Raji (cell line): ENCODE measurements around the gene ATP5F1D.

Experiments
- POLR2A ChIP-seq: IDR thresholded peaks from 2 replicates; pipeline ENCODE4 v1.6.1; 2011; ENCODE audit warnings: low read depth, low read length, control low read depth; ENCODE audit not compliant: insufficient read depth

The ATP5F1D gene

DNA sequence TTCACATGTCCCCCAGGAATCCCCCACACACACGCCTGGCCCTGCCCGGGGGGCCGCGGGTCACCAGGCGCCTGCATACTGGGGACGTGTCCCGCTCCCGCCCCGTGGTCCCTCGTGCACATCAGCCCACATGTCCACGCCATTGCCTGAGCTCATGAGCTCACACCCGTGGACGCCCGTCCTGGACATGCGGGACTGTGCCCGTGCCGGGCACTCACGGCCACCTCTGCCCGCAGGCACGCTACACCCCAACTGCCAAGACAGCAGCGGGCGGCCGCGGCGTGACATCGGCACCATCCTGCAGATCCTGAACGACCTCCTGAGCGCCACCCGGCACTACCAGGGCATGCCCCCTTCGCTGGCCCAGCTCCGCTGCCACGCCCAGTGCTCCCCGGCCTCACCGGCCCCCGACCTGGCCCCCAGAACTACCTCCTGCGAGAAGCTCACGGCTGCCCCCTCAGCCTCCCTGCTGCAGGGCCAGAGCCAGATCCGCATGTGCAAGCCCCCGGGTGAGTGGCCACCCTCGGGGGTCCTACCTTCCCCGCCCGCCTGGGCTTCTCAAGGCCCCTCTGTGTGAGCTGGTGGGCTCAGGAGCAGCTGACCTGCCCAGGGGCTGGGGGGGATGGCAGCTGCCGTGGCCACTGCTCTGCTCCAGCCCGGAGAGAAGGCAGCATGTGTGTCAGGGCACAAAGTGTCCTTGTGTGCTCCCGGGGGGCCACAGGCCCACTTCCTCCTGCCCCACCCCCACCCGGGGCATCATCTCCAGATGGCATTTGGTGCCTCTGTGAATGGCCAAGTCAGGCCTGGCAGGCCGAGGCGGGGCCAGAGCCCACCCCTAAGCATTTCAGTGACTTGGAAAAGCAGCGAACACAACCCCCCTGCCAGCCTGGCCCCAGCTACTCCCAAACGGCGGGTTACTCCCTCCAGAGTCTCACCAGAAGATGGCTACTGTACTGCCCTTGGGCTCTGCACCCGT lies 13.9 kb downstream of the ATP5F1D start:
- TF ChIP-seq POLR2A: no peak

DNA sequence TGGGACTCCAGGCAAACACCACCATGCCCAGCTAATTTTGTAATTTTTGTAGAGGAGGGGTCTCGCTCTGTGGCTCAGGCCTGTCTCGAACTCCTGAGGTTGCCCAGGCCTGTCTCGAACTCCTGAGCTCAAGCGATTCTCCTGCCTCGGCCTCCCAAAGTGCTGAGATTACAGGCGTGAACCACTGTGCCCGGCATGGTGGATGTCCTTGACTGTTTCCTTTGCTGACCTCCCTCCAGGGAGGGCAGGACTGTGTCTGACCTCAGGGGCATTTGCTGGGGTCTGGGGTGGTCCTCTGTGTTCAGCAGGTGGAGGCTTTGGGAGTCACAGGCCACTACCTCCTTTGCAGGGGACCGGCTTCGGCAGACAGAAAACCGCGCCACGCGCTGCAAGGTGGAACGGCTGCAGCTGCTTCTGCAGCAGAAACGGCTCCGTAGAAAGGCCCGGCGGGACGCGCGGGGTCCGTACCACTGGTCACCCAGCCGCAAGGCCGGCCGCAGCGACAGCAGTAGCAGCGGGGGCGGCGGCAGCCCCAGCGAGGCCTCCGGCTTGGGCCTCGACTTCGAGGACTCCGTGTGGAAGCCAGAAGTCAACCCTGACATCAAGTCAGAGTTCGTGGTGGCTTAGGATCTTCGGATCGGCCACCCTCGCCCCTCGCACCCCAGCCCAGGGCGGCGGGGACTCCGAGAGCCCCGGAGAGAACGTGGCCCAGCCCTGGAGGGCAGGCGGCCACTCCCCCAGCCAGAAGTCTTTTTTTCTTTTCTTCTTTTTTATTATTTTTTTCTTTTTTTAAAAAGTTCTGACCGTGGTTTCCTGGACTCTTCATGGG lies 15.3 kb downstream of the ATP5F1D start:
- no peak for TF ChIP-seq POLR2A

DNA sequence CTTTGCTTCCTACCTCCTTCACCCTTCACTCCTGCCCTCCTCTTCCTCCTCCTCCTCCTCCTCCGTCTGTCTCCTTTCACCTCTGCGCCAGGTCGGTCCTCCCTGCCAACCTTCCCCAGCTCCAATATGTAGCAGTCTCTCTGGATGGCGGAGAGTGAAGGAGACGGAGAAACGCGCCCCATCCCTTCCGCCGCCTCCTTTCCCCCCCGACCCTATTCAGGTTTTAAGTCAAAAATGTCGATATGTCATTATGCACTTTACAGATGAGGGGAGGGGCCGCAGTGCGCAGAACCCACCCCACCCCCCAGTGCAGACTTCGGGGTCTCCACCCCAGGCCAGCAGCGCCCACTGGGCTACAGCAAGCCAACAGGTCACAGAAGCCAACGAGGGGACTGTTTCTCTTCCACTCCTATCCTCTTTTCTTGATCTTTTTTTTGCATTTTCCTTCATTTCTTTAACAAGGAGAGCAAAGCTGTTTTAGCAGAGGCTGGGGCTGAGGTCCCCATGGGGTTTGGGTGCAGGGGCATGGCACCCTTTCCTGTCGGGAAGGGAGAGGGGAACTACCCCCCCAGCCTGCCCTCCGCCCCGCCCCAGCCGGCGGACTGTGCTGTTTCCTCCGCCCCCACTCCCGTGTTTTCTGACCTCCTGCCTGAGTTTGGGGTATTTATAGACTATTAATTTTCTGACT lies 16.1 kb downstream of the ATP5F1D start:
- TF ChIP-seq POLR2A: no peak

DNA sequence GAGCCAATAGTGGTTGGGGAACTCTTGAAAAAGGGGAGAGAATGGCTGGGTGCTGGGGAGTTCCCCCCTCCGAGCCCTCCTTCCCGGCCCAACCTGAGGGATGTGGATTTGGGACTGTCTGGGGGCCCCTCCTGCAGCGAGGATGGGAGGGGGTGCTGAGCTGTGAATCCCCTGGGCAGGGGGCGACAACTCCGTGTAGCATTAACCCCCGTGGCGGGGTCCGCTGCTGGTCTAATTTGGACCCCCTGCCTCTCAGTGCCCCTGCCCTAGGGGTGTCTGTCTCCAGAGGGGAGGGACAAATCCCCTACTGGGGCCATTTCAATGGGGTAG lies 16.6 kb downstream of the ATP5F1D start:
- TF ChIP-seq POLR2A: no peak

DNA sequence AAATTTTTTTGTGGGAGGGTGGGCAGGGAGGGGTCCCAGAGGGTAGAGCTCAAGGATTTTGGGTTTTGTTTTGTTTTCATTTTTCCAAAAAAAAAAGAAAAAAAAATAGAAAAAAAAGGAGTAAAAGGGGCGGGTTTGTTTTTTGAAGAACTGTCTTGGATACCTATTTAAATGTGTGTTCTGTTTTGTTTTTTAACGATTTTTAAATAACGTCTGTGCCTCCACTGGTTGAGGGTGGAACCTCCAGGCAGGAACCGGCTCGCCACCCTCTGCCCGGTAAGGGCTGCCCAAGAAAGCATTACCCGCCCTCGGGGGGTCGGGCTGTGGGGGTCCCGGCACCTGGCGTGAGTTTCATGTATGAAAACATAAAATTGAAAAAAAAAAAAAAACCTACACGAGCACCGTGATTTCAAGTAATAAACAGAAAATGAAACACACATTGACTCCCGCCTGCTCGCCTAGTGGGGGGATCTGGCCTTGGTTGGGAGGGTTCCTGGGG lies 17.2 kb downstream of the ATP5F1D start:
- no peak for TF ChIP-seq POLR2A

DNA sequence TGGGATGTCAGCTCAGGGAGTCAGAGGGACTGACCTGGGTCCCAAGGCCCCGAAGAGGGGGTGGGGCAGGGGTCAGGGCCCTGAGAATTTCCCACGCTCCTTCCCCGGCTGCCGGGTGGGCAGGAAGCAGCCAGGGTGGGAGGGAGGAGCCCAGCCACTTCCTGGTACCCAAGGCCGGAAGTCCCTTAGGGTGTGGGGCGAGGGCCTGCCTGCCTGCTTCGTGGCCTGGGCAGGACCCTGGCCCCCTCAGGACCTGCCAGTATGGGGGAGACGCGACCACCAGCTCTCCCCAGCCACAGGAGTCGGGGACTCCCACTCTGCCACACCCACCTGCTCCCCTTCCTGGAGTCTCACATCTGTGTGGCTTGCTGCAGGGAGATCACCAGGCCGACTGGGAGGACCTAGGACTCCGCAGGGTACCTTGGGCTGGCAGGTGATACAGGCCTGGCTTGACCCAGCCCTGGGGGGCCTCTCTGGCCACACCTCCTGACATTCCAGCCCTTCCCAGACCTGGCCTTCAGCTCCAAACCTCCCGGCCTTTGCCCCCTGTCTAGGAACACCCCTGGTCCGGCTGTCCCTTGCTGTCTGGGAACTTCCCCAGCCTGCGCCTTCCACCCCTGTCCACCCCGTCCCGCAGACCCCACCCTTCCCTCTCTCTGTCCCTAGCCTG lies 17.8 kb downstream of the ATP5F1D start:
- peak; percentile 68 for TF ChIP-seq POLR2A

DNA sequence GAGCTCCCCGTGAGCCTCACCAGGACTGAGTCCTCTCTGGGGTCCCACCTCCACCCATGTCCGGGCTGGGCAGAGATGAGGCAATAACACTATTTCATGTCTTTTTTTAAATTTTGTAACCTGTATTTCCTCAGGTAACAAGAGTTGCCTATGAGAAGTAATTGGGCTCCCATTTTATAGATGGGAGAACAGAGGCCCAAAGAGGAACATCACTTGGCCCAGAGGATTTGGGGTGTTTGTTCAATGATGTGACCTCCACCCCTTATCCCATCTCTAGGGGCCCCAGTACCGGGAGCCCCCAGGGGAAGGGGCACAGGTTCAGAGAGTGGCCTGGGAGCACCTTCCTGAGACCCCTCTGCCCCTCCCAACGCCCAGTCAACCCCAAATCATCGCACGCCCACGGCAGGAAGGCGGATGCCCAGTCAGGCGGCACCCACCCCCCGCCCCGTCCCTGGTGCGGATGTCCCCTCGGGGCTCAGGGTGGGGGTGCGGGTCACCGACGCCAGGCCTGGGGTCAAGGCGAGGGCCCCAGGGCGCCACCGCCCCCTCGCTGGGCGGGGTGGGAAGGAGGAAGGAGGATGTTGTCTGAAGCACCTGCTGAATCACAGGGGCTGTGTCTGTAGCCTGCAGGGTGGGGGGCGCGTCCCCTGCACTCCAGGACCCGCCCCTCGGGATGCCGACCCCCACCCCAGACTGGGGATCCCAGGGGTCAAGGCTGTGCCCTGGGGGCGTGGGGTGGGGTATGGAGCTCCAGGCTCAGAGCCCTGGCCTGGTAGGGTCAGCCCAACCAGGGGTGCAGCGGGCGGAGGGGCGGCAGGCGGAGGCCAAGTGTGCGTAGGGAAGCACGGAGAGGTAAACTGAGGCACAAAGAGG lies 18.6 kb downstream of the ATP5F1D start:
- no peak; the same call in 1 of the 2 replicates for TF ChIP-seq POLR2A

DNA sequence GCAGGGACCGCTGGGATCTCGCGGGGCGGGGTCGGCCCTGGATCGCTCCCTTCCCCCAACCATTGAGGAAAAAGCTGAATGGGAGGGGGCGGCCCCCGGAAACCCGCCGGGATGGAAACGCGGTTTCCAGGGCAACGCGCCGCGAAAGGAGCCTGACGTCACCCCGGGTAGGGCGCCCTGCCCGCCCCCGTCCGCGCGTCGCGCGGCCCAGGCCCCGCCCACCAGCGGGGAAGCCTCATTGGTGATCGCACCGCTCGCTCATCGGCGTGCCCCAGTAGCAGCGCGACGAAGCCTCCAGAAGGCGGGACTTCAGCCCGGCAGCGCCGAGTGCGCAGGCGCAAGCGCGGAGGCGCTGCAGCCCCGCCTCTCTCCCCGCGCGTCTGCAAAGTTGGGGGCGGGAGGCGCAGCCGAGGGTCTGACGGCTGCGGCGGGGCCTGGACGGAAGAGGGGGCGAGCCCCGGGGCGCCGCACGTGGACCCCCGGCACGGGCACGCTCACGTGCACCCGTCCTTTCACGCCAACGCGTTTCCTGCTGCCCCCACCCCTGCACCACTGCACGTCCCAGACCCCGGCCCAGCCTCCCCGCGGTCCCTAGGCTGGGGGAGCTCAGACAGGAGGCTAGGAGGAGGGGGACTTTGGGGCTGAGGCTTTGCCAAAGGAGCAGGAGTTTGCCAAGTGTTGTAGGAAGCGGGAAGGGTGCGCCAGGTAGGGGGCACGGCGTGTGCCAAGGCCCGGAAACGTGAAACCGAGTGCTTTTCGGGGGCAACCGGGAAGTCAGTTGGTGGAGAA lies 19.4 kb downstream of the ATP5F1D start:
- TF ChIP-seq POLR2A: peak; percentile 45; the same call in 1 of the 2 replicates

DNA sequence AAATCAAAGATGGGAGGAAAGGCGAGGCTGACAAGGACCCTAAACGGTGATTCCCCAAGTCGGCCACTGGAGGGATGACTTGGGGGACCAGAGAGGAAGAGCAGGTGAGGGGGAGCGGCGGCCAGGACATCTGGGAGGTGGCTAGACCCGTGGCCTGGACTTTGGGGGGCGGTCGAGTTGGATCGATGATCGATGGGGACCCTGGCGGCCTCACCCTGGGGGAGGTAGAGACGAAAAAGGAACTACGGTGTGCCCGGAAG lies 19.9 kb downstream of the ATP5F1D start:
- 0 out of 2 replicates have a peak, but pooled peaks have one; percentile 6 for TF ChIP-seq POLR2A

DNA sequence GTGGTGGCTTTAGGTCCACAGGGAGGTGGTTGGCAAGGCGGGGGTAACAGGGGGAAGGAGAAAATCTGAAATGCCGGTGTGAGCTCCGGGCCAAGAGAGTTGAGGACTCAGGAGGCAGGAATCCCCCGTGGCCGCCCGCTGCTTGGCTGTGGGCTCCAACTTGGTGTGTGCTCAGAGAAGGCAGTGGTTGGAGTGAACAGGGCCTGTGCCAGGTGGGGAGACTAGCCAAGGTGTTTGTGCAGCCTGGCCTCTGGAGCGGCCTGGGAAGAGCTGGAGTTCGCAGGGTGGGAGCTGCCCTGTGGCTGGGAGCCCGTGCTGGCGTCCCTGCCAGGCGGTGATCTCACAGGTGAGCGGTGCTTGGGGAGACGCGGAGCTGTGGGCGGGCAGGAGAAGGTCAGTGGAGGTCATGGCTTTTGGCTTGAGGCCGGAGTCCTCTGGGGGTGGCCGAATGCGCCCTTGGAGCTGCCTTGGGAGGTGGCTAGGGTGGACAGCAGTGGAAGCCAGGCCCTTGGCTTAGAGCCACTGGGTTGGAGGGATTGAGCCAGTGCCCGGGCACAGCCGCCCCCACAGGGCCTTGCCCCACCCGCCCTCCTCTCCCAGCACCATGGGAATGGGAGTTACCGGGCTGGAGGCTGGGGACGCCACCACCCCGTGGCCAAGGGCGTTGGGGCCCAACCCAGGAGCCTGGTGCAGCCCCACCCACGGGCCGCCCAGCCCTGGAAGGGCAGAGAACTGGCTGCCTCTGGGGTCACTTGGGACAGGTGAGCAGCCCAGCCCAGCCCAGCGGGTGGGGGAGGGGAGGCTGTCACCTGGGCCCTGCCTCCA lies 20.5 kb downstream of the ATP5F1D start:
- TF ChIP-seq POLR2A: peak; percentile 66

DNA sequence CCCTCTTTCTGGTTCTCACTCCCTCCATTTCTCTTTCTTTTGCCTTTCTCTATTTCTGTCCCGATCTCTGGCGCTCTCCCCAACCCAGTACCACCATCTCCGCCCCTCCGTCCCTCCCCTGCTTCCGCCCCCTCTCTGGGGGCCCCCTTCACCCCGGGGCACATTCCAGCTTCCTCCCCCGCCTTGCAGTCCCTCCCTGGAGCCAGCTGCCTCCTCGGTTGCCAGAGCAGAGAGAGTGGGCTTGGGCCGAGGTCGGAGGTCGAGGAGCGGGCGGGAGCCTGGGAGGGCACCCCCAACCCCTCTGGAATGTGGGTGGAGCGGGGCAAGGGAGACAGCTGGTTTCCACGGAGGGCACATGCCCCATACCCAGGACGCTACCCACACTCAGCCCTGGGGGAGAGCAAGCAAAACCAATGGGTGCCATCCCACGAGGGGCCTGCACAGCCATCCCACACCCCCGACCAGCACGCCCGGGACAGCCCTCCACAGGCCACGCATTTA lies 21.1 kb downstream of the ATP5F1D start:
- TF ChIP-seq POLR2A: peak; percentile 38; the same call in 1 of the 2 replicates

DNA sequence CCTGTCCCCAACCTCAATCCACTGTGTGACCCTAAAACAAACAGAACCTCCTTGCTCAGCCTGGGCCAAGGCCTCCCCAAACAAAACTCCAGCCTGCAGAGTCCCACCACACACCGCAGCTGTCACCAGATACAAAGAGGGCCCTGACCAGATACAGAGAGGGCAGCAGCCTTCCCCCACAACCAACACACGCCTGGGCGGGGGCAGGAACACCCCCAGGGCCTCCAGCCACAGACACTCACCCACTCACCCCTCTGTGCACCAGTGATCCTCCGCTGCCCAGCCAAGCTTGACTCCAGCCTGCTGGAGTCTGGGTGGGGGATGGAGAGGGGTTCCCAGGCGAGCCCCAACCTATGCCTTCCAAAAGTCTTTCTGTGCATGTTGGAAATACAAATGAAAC lies 21.6 kb downstream of the ATP5F1D start:
- no peak for TF ChIP-seq POLR2A

DNA sequence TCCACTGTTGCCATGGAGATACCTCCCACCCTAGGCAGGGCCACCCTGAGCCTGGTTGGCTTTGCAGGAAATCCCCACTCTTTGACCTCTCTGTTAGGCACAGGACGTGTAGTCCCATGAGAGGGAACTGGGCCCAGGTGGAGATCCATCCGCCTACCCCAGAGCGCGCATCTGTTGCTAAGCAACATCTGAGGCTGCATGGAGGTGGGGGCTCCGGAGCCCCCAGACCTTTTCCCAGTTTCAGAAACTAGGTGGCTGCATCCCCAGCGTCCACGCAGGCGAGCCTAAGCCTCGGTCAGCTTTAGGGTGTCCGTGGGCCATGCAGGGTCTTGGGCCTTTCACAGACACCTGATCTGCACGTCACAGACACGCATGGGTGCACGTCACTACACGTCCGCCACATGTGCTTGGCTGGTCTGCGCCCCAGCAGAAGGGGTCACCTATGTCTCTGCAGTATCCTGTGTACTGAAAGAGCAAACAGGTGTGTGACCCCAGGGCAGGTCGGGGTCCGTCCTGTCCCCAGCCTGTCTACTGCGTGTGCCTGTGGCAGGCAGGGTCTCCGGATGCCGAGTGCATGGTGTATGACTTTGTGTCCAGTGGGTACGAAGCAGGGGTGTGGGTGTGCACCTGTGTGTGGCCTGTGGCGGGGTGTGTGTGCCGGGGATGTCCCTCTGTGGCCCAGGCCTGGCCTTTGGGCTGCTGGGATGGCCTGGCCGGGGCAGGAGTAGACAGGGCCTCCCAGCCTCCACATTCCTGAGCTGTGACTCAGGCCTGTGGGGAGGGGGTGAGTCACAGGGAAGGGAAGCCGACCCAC lies 23.5 kb downstream of the ATP5F1D start:
- TF ChIP-seq POLR2A: peak; percentile 67
